ENCODE measurements around the gene BUD31.
"Not testable (repeated sequence)": the region's sequence is repeated elsewhere in the genome, so short reads cannot be mapped to it uniquely, and the experiment has no call there.

Gene BUD31

DNA sequence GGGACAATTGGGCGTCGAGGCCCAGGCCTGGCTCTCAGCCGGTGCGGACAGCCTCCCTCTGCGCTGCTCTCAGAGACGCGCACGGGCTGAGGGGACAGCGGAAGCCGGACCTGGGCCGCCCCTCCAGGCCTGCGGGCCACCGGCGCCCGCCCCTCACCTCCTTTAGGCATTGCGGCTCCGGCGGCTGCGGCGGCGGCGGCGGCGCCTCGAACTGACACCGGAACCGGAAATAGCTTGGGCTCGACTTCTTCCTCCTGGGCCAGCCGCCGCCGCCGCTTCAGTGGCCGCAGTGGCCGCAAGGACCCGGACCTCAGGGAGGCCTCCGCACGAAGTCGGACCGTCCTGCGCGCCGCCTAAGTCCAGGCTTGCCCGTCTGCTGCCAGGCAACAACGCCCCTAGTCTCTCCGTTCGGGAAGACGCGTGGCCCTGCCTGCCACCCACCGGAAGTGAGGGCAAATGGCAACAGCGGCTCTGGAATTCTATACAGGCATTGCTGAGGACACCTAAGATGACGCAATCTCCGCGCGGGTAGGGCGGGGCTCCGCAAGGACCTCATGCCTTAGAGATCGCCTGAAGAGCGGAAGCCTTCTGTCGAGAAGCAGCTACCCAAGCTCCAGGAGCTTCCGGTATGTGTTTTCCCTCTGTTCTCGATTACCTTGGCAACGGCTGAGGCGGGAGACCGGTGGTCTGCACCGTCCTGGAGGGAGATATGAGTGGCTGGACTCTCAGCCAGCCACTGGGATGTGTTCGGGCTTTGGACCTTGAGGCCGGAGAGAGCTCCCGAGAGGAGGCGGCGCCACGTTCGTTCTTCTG is at the start of gene BUD31, which contains the start of gene PDAP1:
TSS of gene BUD31 (plus strand) at position 591 of the 813 bp plus-strand sequence. CDS start 2,124 bp downstream, outside the sequence.
TSS of gene PDAP1 (minus strand) at position 219 of the 813 bp plus-strand sequence. CDS start at position 170, 49 bp downstream.
- DNase-seq (ENCODE audit: low read depth) = peak; percentile 94

GRCh38 chr7:99359465-99360154 is 49.2 kb upstream of the BUD31 start:
- DNase-seq (ENCODE audit: low read depth) = no peak

DNA sequence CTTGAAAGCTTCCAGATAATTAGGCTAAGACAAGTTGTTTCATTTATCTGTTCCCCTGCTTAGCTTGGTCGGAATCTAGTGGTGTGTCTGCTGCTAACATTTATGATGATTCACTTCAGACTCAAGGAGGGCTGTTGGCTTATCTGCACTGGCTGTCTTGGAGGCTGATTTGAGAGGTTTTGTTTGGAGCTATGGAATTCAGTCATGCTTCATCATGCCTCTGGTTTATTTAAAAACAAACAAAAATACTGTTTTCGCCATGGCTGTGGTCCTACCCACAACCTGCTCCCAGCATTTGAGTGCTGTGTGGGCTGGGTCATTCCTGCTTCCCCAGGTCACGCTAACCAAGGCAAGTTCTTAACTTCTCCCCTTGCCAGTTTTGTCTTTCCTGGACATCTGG is 46.0 kb upstream of the BUD31 start:
- peak; percentile 98 for DNase-seq (ENCODE audit: low read depth)

DNA sequence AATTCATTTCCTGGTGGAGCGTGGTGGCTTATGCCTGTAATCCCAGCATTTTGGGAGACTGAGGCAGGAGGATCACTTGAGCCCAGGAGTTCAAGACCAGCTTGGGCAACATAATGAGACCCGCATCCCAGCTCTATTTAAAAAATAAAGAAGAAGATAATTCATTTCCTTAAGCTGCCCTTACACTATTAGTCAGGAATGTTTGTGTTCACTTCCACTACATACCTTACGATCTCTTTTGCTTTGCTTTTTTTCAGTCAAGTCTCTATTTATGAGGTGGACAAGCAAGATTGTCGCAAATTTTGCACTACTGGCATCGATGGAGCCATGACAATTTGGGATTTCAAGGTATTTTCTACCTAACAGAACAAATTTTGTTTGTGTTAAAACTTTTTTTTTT is 45.5 kb upstream of the BUD31 start:
- peak; percentile 43 for DNase-seq (ENCODE audit: low read depth)

GRCh38 chr7:99365318-99366141 is 43.2 kb upstream of the BUD31 start:
- no peak for DNase-seq (ENCODE audit: low read depth)

- DNase-seq (ENCODE audit: low read depth) = no peak
Observed at GRCh38 chr7:99366646-99367045, 42.1 kb upstream of the BUD31 start.

GRCh38 chr7:99368750-99369389 is 39.9 kb upstream of the BUD31 start:
- DNase-seq (ENCODE audit: low read depth) = no peak

GRCh38 chr7:99369767-99370391 is 38.9 kb upstream of the BUD31 start:
- DNase-seq (ENCODE audit: low read depth) = peak; percentile 28

DNA sequence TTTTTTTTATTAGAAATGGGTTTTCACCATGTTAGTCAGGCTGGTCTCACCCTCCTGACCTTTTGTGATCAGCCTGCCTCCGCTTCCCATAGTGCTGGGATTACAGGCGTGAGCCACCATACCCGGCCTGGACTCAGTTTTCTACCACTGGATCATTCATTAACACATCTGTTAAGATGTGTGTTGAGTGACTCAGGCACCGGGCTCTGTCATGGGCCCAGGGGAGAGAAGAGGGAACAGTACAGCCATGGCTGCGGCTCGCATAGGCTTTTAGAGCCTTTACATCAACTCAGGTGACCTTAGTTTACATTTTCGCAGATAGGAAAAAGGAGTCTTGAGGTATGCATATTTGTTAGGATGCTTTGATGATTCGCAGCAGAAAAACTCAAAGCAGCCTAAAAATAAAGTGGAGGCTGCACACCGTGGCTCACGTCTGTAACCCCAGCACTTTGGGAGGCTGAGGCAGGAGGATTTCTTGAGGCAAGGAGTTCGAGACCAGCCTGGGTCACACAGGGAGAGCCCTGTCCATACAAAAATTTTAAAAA is 37.3 kb upstream of the BUD31 start:
- DNase-seq (ENCODE audit: low read depth) = no peak

DNA sequence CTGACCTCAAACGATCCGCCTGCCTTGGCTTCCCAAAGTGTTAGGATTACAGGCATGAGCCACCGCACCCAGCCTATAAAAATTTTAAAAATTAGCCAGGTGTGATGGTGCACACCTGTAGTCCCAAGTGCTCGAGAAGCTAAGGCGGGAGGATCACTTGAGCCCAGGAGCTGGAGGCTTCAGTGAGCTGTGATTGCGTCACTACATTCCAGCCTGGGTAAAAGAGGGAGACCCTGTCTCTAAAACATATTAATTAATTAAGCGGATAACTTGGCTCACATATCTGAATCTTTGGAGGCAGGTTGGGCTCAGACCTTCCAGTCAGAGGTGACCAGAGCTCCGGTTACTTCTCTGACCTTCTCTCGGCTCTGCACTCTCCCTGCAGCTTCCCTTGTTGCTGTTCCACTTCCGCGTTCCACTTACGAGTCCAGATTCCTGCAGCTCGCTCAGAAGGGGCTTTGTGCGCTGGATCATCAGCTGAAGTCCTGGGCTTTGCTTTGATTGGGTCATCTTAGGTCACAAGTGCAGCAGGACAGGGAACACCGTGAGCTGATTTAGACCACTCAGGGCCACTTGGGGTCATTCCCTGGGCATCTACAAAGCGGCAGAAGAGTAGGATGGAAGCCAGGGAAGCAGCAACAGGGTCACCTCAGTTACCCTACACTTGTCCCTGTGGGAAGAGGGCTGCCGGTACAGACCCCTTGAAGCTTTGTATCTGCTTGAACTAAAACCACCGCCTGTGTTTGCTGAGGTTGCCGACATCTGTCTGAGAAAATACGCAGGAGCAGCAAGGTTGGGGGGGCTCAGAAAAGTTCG is 36.3 kb upstream of the BUD31 start:
- DNase-seq (ENCODE audit: low read depth) = peak; percentile 75

DNA sequence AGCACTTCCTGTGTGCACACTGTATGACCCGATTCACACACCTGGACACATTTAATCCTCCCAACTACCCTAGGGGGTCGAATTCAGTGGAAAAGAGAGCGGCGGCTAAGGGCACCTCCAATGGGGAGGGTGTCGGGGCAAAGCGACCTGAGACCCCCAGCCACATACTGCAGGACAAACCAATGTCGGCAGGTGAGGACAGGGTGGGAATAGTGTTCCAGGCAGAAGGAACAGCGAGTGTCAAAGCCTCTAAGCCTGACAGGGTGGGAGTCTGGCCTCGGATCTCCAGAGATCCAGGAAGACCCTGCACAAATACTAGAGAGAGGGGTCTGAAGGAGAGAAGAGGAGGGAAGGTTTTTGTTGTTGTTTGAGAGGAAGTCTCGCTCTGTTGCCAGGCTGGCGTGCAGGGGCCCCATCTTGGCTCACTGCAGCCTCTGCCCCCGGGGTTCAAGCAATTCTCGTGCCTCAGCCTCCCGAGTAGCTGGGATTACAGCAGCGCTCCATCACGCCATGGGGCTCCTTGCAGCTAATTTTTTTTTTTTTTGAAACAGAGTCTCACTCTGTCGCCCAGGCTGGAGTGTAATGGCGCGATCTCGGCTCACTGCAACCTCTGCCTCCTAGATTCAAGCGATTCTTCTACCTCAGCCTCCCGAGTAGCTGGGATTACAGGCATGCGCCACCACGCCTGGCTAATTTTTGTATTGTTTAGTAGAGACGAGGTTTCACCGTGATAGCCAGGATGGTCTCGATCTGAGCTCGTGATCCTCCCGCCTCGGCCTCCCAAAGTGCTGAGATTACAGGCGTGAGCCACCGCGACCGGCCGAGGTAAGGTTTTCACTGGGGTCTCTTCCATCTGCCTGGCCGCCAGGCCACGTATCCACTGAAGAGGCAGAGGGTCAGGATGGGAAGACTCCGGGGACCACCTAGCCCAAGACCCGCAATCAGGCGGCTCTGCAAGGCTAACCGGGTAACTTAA is 35.4 kb upstream of the BUD31 start:
- DNase-seq (ENCODE audit: low read depth) = no peak

- DNase-seq (ENCODE audit: low read depth) = peak; percentile 67
Observed at GRCh38 chr7:99374111-99375064, 34.4 kb upstream of the BUD31 start, which contains the start of gene ARPC1B. TSS of gene ARPC1B (plus strand) at chr7:99374730. CDS start at chr7:99385715, 10,985 bp downstream.

- DNase-seq (ENCODE audit: low read depth) = peak; percentile 69
Observed at GRCh38 chr7:99375070-99375807, 33.5 kb upstream of the BUD31 start.

DNA sequence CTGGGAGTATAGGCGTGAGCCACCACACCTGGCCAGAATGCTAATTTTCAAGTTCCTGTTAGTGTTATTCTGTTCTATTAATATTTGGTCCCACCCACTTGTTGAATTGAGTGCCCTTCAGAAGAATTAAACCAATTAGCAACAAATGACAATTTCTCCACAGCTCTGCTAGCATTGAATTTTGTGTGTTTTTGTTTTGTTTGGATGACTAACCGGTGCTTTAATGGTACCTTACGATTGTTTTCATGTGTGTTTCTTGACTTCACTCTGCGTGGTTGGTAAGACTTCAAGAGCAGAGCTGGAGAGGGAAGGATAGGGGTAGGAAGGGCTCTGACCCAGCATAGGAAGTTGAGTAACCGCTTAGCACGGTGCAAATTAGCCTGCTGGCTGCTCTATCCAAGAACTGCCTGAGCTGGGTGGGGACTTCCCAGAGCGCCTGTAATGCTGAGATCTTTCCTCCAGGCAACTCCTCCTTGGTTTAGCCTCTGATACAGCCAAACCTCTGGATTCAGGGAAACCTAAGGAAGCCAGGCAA is 29.7 kb upstream of the BUD31 start:
- DNase-seq (ENCODE audit: low read depth) = peak; percentile 93

GRCh38 chr7:99379693-99380031 is 29.1 kb upstream of the BUD31 start:
- not testable (repeated sequence) for DNase-seq (ENCODE audit: low read depth)

GRCh38 chr7:99380032-99380822 is 28.5 kb upstream of the BUD31 start:
- peak; percentile 71 for DNase-seq (ENCODE audit: low read depth)
